Astrocyte of the cerebellum (primary cell): ENCODE data around the gene MSANTD1.

Source experiments
- DNase-seq: peaks from one replicate; pipeline ENCODE4 v3.0.0-alpha.2; 2011; ENCODE audit warnings: low read depth
- H3K4me3 ChIP-seq: 2 replicates; pipeline ENCODE4 v1.5.1; 2011; ENCODE audit warnings: mild to moderate bottlenecking, low read depth, low read length, moderate library complexity
- CTCF ChIP-seq: IDR thresholded peaks from 2 replicates; pipeline ENCODE4 v1.5.1; 2012; ENCODE audit warnings: low read length, low read depth, moderate library complexity, mild to moderate bottlenecking; ENCODE audit errors: missing control alignments
- in situ Hi-C: cut with HindIII; loops from 2 replicates; pipeline ENCODE4 v1.10.0; 2017; ENCODE audit warnings: low sequenced_read_pairs

MSANTD1 gene

GRCh38 chr4:3303923-3304710 lies 55.2 kb downstream of the MSANTD1 start:
- no peak for DNase-seq
- H3K4me3 ChIP-seq = no peak overlapping the region
- no peak for TF ChIP-seq CTCF

DNA sequence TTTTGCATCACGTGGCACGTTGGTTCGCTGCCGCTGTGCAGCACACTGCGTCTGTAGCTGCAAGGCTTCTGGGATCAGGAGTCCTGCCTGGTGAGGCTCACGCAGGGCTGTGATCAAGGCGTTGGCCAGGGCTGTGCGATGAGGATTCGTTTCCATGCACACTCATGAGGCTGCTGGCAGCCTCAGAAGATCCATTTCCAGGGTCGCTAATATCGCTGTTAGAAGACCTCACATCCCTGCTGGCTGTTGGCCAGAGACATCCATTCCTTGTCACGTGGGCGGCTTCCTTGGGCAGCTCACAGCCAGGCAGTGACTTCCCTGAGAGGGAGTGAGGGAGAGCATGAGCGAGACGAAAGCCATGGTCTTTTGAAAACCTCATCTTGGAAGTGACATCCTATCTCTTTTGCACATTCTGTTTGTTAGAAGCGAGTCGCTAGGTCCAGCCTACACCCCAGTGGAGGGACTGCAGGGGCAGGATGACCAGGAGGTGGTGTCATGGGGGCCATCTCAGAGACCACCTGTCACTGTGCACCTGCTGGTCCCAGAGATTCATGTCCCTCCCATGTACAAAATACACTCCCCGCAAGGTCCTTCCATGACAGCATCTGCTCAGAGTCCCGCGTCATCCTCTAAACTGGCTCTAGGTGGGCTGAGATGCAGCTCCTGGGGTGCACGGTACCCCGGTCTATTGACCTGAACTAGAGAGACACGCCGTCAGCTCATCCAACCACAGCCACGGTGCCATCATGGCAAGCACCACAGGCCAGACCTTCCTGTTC lies 56.1 kb downstream of the MSANTD1 start:
- no peak for TF ChIP-seq CTCF
- DNase-seq = no peak
- H3K4me3 ChIP-seq = no peak overlapping the region
- in situ Hi-C loops = no loop called here

More at GRCh38 chr4:3303923-3304710, 55.2 kb downstream of the MSANTD1 start:
- in situ Hi-C loops = no loop called here

GRCh38 chr4:3305610-3306371 lies 56.8 kb downstream of the MSANTD1 start:
- in situ Hi-C loops = no loop called here
- TF ChIP-seq CTCF = no peak
- no peak for DNase-seq
- no peak overlapping the region for H3K4me3 ChIP-seq
